ENCODE results near the gene IL4R. TPM values are rescaled to one million over a fixed set of nuclear protein-coding genes. Genes with fewer than 3 reads are reported as not detected.

The IL4R gene
- total and polyA plus RNA-seq, 3 experiments from 2014 or later: 41.6 to 142 (median 140) TPM

DNA sequence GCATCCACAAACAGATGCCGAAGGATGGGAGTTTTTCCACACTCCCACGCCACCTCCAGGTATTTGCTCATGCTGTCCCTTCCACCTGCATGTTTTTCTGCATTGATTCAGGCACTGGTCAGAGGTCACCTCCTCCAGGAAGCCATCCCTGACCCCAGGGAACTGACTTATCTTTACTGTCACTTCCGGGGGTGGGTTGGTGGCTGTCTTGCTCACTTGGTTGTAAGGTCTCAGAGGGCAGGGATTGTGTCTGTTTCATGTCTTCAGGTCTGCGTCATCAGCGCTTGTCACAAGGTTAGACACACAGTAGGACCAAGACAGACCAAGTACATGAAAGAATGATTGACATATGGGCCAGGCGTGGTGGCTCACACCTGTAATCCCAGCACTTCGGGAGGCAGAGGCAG is 1.9 kb upstream of the IL4R start:
- ChIA-PET POLR2A (no interaction called here), CTCF (interaction anchor here (1.0 kb wide), 1 partner anchor 138 kb away, joined by 3 read pairs; no protein-coding TSS in a partner anchor)
- no peaks in the 10 kb centered on the region for H3K9me3 ChIP-seq (ENCODE audit: low read length)
- no peaks in the 10 kb centered on the region for H3K27me3 ChIP-seq (ENCODE audit: insufficient read depth, low read length, poor library complexity, severe bottlenecking)
- no peak overlapping the region for H3K27ac ChIP-seq (ENCODE audit: low read depth, low read length)
- peaks cover 31% of the 10 kb centered on the region for H3K4me1 ChIP-seq (ENCODE audit: insufficient read depth, low read length)
- H3K36me3 ChIP-seq (ENCODE audit: insufficient read depth, low read length): no peaks in the 10 kb centered on the region
- no peaks in the 10 kb centered on the region for H3K9me3 Mint-ChIP-seq
- H3K4me3 Mint-ChIP-seq: peak overlapping the region; percentile 26 to 90 (median 75)
- DNase-seq: no peak
- no peak overlapping the region for H3K4me3 ChIP-seq (ENCODE audit: low read length)
- peak overlapping the region in 3 of 8 donors; percentile 15 to 40 (median 30) for H3K27ac Mint-ChIP-seq
- peaks cover 0 to 3% of the 10 kb centered on the region in 2 donors for H3K27me3 Mint-ChIP-seq
- H3K4me1 Mint-ChIP-seq: peaks cover 25 to 34% (median 34%) of the 10 kb centered on the region in 3 donors
- peaks cover 0 to 11% (median 1%) of the 10 kb centered on the region in 3 donors for H3K36me3 Mint-ChIP-seq

DNA sequence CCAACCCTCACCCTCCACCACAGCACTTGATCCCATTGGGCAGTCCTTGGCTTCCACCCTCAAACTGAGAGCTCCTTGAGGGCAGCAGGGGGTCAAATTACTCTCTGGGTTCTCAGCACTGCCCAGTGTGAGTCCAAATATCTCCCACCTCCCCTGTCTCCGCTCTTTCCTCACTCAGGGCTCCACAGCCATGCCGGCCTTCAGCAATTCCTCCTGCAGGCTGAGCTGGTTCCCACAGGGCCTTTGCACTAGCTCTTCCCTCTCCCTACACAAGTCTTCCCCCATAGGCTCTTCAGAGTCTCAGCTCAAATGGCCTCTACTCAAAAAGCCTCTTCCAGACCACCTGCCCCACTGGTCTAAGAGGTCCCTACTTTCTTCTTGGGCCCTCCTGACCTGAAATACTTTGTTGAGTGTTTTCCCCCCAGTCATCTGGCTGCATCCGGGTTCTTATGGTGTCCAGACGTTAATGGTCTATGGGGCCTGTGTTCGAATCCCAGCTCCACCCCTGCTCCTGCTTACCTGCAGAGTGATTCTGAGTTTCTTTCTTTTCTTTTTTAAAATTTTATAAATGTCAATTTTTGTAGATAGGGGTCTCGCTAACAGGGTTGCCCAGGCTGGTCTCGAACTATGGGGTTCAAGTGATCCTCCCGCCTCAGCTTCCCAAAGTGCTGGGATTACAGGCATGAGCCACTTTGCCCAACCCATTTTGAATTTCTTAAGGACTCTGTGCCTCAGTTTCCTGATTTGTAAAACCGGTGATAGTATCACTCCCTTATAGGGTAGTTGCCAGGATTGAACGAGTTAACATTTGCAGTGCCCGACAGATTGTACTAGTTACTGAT is 973 bp upstream of the IL4R start:
- Mint-ChIP-seq H3K27me3 (peaks cover 0 to 3% of the 10 kb centered on the region in 2 donors), H3K27ac (peak overlapping the region; percentile 80 to 95 (median 86)), H3K4me1 (peaks cover 34 to 43% (median 43%) of the 10 kb centered on the region in 3 donors), H3K4me3 (peak overlapping the region; percentile 84 to 94 (median 87)), H3K36me3 (peaks cover 0 to 11% (median 0%) of the 10 kb centered on the region in 3 donors), H3K9me3 (no peaks in the 10 kb centered on the region)
- CTCF ChIA-PET: interaction anchor here (1.0 kb wide), 1 partner anchor 139 kb away, joined by 3 read pairs; no protein-coding TSS in a partner anchor
- Histone ChIP-seq H3K9me3 (ENCODE audit: low read length) (no peaks in the 10 kb centered on the region), H3K4me1 (ENCODE audit: insufficient read depth, low read length) (peaks cover 40% of the 10 kb centered on the region), H3K27ac (ENCODE audit: low read depth, low read length) (peak overlapping the region; percentile 89), H3K36me3 (ENCODE audit: insufficient read depth, low read length) (no peaks in the 10 kb centered on the region), H3K27me3 (ENCODE audit: insufficient read depth, low read length, poor library complexity, severe bottlenecking) (no peaks in the 10 kb centered on the region), H3K4me3 (ENCODE audit: low read length) (peak overlapping the region; percentile 77)
- POLR2A ChIA-PET: no interaction called here
- no peak for DNase-seq

DNA sequence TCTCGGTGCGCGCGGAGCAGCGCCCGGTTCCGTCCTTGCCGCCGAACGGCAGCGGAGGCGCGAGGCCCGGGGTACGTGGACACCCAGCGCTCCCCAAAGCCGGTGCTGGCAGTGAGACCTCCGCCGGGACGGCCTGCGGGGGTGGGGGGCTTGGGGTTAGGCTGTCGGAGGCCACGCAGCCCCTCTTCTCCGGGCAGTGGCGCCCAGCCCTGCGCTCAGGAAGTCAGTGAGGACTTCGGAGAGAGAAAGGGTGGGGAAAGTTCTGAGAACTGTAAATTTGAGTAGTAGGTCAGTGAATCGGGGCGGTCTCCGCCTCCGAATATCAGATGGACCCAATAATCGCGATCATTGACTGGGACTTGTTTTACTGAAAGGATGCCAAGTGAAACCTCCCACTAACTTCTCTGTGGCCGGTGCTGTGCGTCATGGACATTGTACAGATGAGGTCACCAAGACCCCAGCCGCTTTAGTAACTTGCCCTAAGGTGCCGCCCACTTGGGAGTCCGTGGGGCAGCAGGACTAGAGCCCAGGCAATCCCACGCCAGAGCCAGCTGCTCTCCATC is 468 bp downstream of the IL4R start:
- ChIA-PET POLR2A (no interaction called here), CTCF (no interaction called here)
- Mint-ChIP-seq H3K4me3 (peak overlapping the region; percentile 86 to 96 (median 95)), H3K4me1 (peaks cover 48 to 57% (median 57%) of the 10 kb centered on the region in 3 donors), H3K9me3 (no peaks in the 10 kb centered on the region), H3K27ac (peak overlapping the region; percentile 81 to 100 (median 99)), H3K36me3 (peaks cover 0 to 19% (median 3%) of the 10 kb centered on the region in 3 donors), H3K27me3 (peaks cover 0 to 3% of the 10 kb centered on the region in 2 donors)
- Histone ChIP-seq H3K36me3 (ENCODE audit: insufficient read depth, low read length) (no peaks in the 10 kb centered on the region), H3K27ac (ENCODE audit: low read depth, low read length) (peak overlapping the region; percentile 89), H3K4me1 (ENCODE audit: insufficient read depth, low read length) (peaks cover 54% of the 10 kb centered on the region), H3K27me3 (ENCODE audit: insufficient read depth, low read length, poor library complexity, severe bottlenecking) (no peaks in the 10 kb centered on the region), H3K9me3 (ENCODE audit: low read length) (no peaks in the 10 kb centered on the region), H3K4me3 (ENCODE audit: low read length) (peak overlapping the region; percentile 92)
- DNase-seq: peak in 4 of 5 donors; percentile 41 to 67 (median 50)

DNA sequence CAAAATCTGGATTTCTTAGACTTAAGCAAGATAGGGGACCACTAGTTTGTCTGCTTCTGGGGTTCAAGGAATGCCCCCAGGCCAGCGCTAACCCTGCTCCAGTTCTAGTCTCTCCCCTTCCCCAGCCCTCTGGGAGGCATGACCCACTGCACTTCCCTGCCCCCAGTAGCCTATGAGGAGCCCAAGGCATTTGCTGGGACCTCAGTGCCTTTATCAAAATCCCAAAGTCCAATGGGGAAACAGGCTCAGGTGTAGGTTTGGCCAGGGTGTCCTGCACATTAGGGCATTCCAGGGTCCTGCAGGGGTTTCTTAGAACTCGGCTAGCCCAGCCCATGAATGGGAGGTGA is 1.2 kb downstream of the IL4R start:
- Histone ChIP-seq H3K4me3 (ENCODE audit: low read length) (peak overlapping the region; percentile 90), H3K4me1 (ENCODE audit: insufficient read depth, low read length) (peaks cover 61% of the 10 kb centered on the region), H3K27ac (ENCODE audit: low read depth, low read length) (peak overlapping the region; percentile 89), H3K27me3 (ENCODE audit: insufficient read depth, low read length, poor library complexity, severe bottlenecking) (no peaks in the 10 kb centered on the region), H3K36me3 (ENCODE audit: insufficient read depth, low read length) (no peaks in the 10 kb centered on the region), H3K9me3 (ENCODE audit: low read length) (no peaks in the 10 kb centered on the region)
- H3K27me3 Mint-ChIP-seq: peaks cover 0 to 3% of the 10 kb centered on the region in 2 donors
- peaks cover 0 to 21% (median 3%) of the 10 kb centered on the region in 3 donors for H3K36me3 Mint-ChIP-seq
- H3K27ac Mint-ChIP-seq: peak overlapping the region; percentile 81 to 100 (median 99)
- peaks cover 52 to 65% (median 64%) of the 10 kb centered on the region in 3 donors for H3K4me1 Mint-ChIP-seq
- CTCF ChIA-PET: interaction anchor here (1.2 to 4.4 kb wide), 4 partner anchors 51 to 84 kb away, joined by 3 to 28 read pairs (median 5); no protein-coding TSS in a partner anchor
- H3K4me3 Mint-ChIP-seq: peak overlapping the region; percentile 86 to 96 (median 95)
- H3K9me3 Mint-ChIP-seq: no peaks in the 10 kb centered on the region
- DNase-seq: no peak
- POLR2A ChIA-PET: no interaction called here

DNA sequence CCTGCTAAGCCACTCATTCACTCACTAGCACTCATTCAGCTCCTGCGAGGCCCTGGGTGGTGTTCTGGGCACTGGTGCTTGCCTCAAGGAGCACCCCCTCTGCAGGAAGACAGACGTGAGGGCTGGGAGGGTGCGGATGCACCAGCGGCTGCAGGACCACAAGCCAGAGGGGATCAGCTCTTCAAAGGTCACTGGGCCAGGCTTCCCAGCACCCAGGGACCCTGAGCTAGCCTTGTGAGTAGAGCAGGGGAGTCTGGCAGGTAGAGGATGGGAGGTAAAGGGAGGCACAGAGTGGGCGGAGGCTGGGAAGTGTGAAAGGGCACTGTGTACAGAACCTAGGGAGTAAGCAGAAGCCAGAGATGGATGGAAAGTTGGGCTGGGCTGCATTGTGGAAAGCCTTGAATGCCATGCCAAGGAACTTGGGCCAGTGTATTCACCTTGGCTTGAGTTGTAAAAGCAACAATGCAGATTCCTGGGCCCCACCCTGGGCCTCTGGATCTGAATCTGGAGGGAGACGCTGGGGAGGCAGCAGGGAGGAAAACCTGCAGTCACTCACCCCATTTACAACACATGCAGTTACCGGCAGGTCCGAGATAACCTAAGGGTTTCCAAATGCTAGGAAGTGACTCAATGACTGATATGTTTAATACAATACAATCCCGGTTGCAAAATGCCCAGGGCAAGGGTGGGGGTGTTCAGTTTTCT is 1.7 kb downstream of the IL4R start:
- CTCF ChIA-PET: interaction anchor here (0.9 to 4.4 kb wide), 6 partner anchors 51 to 145 kb away, joined by 3 to 28 read pairs (median 4); no protein-coding TSS in a partner anchor
- DNase-seq: peak in 4 of 5 donors; percentile 11 to 70 (median 42)
- peak overlapping the region; percentile 89 for H3K27ac ChIP-seq (ENCODE audit: low read depth, low read length)
- Mint-ChIP-seq H3K27ac (peak overlapping the region; percentile 96 to 100 (median 99)), H3K9me3 (no peaks in the 10 kb centered on the region), H3K36me3 (peaks cover 0 to 23% (median 3%) of the 10 kb centered on the region in 3 donors), H3K27me3 (peaks cover 0 to 3% of the 10 kb centered on the region in 2 donors), H3K4me1 (peaks cover 55 to 69% (median 68%) of the 10 kb centered on the region in 3 donors), H3K4me3 (peak overlapping the region; percentile 86 to 96 (median 95))
- POLR2A ChIA-PET: interaction anchor here (1.3 kb wide), 1 partner anchor 83 kb away, joined by 3 read pairs; no protein-coding TSS in a partner anchor
- no peaks in the 10 kb centered on the region for H3K9me3 ChIP-seq (ENCODE audit: low read length)
- no peaks in the 10 kb centered on the region for H3K27me3 ChIP-seq (ENCODE audit: insufficient read depth, low read length, poor library complexity, severe bottlenecking)
- H3K36me3 ChIP-seq (ENCODE audit: insufficient read depth, low read length): no peaks in the 10 kb centered on the region
- peaks cover 66% of the 10 kb centered on the region for H3K4me1 ChIP-seq (ENCODE audit: insufficient read depth, low read length)
- peak overlapping the region; percentile 90 for H3K4me3 ChIP-seq (ENCODE audit: low read length)

DNA sequence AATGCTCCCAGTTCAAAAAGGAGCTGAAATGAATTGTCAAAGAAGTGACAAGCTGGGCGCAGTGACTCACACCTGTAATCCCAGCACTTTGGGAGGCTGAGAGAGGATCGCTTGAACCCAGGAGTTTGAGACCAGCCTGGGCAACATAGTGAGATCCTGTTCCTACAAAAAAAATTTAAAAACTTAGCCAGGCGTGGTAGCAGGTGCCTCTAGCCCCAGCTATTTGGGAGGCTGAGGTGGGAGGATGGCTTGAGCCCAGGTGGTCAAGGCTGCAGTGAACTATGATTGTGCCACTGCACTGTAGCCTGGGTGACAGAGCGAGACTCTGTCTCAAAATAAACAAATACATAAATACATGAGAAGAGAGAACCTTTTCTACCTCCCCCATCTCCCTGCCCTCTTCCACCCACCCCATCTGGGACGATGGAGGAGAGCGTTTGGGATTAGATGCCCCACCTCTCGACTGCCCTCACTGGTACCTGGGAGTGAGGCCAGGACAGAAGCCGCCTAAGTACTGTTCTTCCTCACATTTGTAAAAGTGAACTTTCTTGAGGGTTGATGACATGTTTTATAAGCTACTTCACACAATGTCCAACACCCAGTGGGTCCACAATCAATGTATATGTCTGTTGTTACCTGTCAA is 2.4 kb downstream of the IL4R start:
- CTCF ChIA-PET: interaction anchor here (0.9 to 4.4 kb wide), 7 partner anchors 50 to 162 kb away, joined by 3 to 28 read pairs (median 4); no protein-coding TSS in a partner anchor
- peaks cover 0 to 3% of the 10 kb centered on the region in 2 donors for H3K27me3 Mint-ChIP-seq
- H3K9me3 ChIP-seq (ENCODE audit: low read length): no peaks in the 10 kb centered on the region
- peaks cover 56 to 73% (median 70%) of the 10 kb centered on the region in 3 donors for H3K4me1 Mint-ChIP-seq
- H3K4me3 Mint-ChIP-seq: peak overlapping the region; percentile 86 to 96 (median 95)
- no peaks in the 10 kb centered on the region for H3K36me3 ChIP-seq (ENCODE audit: insufficient read depth, low read length)
- POLR2A ChIA-PET: interaction anchor here (0.6 to 1.3 kb wide), 2 partner anchors 14 to 84 kb away, joined by 3 read pairs; no protein-coding TSS in a partner anchor
- H3K27ac ChIP-seq (ENCODE audit: low read depth, low read length): no peak overlapping the region
- DNase-seq: no peak
- H3K4me3 ChIP-seq (ENCODE audit: low read length): peak overlapping the region; percentile 90
- peaks cover 72% of the 10 kb centered on the region for H3K4me1 ChIP-seq (ENCODE audit: insufficient read depth, low read length)
- peak overlapping the region; percentile 96 to 100 (median 99) for H3K27ac Mint-ChIP-seq
- no peaks in the 10 kb centered on the region for H3K27me3 ChIP-seq (ENCODE audit: insufficient read depth, low read length, poor library complexity, severe bottlenecking)
- H3K9me3 Mint-ChIP-seq: no peaks in the 10 kb centered on the region
- H3K36me3 Mint-ChIP-seq: peaks cover 0 to 25% (median 3%) of the 10 kb centered on the region in 3 donors

DNA sequence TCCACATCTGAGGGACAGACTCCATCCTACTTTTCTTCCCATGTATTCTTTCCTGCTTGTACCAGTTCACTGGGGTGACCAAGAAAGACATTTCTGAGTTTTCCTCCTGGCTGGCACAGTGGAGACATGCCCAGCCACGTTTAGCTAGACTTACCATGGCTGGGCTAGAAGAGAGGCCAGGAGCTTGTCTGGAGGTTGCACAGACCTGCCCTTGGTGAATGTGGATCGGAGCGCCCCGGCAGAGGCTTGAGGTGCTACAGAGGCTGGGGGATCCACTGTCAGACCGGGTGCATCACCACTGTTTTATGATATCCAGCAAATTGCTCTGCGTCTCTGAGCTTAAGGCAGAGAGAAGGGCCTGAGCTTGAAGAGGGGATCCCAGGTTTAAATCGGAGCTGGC is 3.5 kb downstream of the IL4R start:
- peaks cover 64 to 85% (median 81%) of the 10 kb centered on the region in 3 donors for H3K4me1 Mint-ChIP-seq
- no peaks in the 10 kb centered on the region for H3K36me3 ChIP-seq (ENCODE audit: insufficient read depth, low read length)
- H3K4me3 ChIP-seq (ENCODE audit: low read length): peak overlapping the region; percentile 90
- H3K4me1 ChIP-seq (ENCODE audit: insufficient read depth, low read length): peaks cover 84% of the 10 kb centered on the region
- H3K4me3 Mint-ChIP-seq: peak overlapping the region; percentile 80 to 96 (median 95)
- peaks cover 0 to 32% (median 3%) of the 10 kb centered on the region in 3 donors for H3K36me3 Mint-ChIP-seq
- H3K9me3 Mint-ChIP-seq: no peaks in the 10 kb centered on the region
- H3K9me3 ChIP-seq (ENCODE audit: low read length): no peaks in the 10 kb centered on the region
- DNase-seq: no peak
- POLR2A ChIA-PET: interaction anchor here (1.3 kb wide), 1 partner anchor 50 kb away, joined by 4 read pairs; no protein-coding TSS in a partner anchor
- H3K27me3 Mint-ChIP-seq: no peaks in the 10 kb centered on the region
- H3K27me3 ChIP-seq (ENCODE audit: insufficient read depth, low read length, poor library complexity, severe bottlenecking): no peaks in the 10 kb centered on the region
- no peak overlapping the region for H3K27ac ChIP-seq (ENCODE audit: low read depth, low read length)
- CTCF ChIA-PET: interaction anchor here (1.1 to 4.4 kb wide), 5 partner anchors 82 to 164 kb away, joined by 3 to 28 read pairs (median 3); no protein-coding TSS in a partner anchor
- H3K27ac Mint-ChIP-seq: peak overlapping the region; percentile 90 to 99 (median 99)
